GM11168 (cell line): ENCODE results near the gene CDH4.

Experiments used
- in situ Hi-C: fragments of 300-500 bp; cut with MboI; formaldehyde crosslinking; loops from one replicate; pipeline ENCODE4 v1.12.0; 2022; ENCODE audit warnings: low sequenced_read_pairs; ENCODE audit not compliant: unreplicated experiment

CDH4 gene

GRCh38 chr20:61582196-61582923 is 330.3 kb downstream of the CDH4 start:
- in situ Hi-C loops, result no loop called here

GRCh38 chr20:61583356-61583755 is 331.3 kb downstream of the CDH4 start:
- in situ Hi-C loops, result no loop called here

GRCh38 chr20:61584851-61585250 is 332.8 kb downstream of the CDH4 start:
- in situ Hi-C loops, result no loop called here

- in situ Hi-C loops, result no loop called here
These were observed 333.7 kb downstream of the CDH4 start for GRCh38 chr20:61585764-61586163.

- in situ Hi-C loops, result no loop called here
These were observed 335.0 kb downstream of the CDH4 start for GRCh38 chr20:61587036-61587435.

GRCh38 chr20:61587681-61588289 is 335.7 kb downstream of the CDH4 start:
- in situ Hi-C loops, result no loop called here

- in situ Hi-C loops, result no loop called here
These were observed 336.6 kb downstream of the CDH4 start for GRCh38 chr20:61588411-61589385.

- in situ Hi-C loops, result no loop called here
These were observed 338.2 kb downstream of the CDH4 start for GRCh38 chr20:61590236-61590635.

GRCh38 chr20:61593516-61593915 is 341.5 kb downstream of the CDH4 start:
- in situ Hi-C loops, result no loop called here

GRCh38 chr20:61594198-61594597 is 342.1 kb downstream of the CDH4 start:
- in situ Hi-C loops, result no loop called here

- in situ Hi-C loops, result no loop called here
These were observed 343.2 kb downstream of the CDH4 start for GRCh38 chr20:61595216-61595615.

GRCh38 chr20:61596687-61597330 is 344.7 kb downstream of the CDH4 start:
- in situ Hi-C loops, result no loop called here

- in situ Hi-C loops, result no loop called here
These were observed 345.9 kb downstream of the CDH4 start for GRCh38 chr20:61597996-61598395.

GRCh38 chr20:61598586-61598985 is 346.5 kb downstream of the CDH4 start:
- in situ Hi-C loops, result no loop called here

GRCh38 chr20:61599061-61599531 is 347.0 kb downstream of the CDH4 start:
- in situ Hi-C loops, result no loop called here

- in situ Hi-C loops, result no loop called here
These were observed 347.5 kb downstream of the CDH4 start for GRCh38 chr20:61599541-61599992.

- in situ Hi-C loops, result no loop called here
These were observed 348.0 kb downstream of the CDH4 start for GRCh38 chr20:61600016-61600415.

GRCh38 chr20:61601361-61601760 is 349.3 kb downstream of the CDH4 start:
- in situ Hi-C loops, result no loop called here

GRCh38 chr20:61601853-61602252 is 349.8 kb downstream of the CDH4 start:
- in situ Hi-C loops, result no loop called here

GRCh38 chr20:61603715-61604114 is 351.7 kb downstream of the CDH4 start:
- in situ Hi-C loops, result no loop called here
